A549 (cell line): ENCODE data around the gene KIF3A.

Experiments
- BHLHE40 ChIP-seq: IDR thresholded peaks from 2 replicates; pipeline ENCODE4 v1.6.1; 2012; ENCODE audit warnings: low read depth, low read length, inconsistent platforms
- EP300 ChIP-seq, 2 experiments: fragments of >200 bp; sonication (Bioruptor Twin); formaldehyde crosslinking; IDR thresholded peaks; 2 replicates in 1 of 2; 3 replicates in 1 of 2; pipeline ENCODE4 v1.6.1; 2016 to 2017
- JUN ChIP-seq, 2 experiments: fragments of >200 bp; sonication (Bioruptor Twin); formaldehyde crosslinking; IDR thresholded peaks; 2 replicates in 1 of 2; 3 replicates in 1 of 2; pipeline ENCODE4 v1.6.1; 2016 to 2017
- TF ChIP-seq, protein P1 (sequence below): IDR thresholded peaks from 2 replicates; pipeline ENCODE4 v1.6.1; 2012; ENCODE audit warnings: low read depth, borderline replicate concordance

DNA sequence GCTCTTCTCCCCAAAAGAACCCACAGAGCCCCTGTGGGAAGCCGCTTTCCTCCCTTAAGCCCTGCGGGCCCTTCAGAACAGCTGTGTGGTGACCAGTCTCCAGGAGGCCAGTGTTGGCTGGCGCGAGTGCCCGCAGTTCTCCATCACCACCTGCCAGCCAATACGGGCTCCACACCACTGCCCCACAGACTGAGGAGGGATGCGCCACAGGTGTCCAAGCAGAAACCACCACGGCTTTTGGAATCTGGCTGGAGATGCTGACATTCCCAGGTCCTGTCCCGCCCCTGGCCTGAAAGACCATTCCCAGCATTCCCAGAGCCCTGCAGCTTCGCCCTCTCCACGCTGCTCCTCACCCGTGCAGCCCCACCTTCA is 22.7 kb upstream of the KIF3A start:
- TF ChIP-seq, protein P1, sequence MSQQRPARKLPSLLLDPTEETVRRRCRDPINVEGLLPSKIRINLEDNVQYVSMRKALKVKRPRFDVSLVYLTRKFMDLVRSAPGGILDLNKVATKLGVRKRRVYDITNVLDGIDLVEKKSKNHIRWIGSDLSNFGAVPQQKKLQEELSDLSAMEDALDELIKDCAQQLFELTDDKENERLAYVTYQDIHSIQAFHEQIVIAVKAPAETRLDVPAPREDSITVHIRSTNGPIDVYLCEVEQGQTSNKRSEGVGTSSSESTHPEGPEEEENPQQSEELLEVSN = no peak
- no peak for TF ChIP-seq JUN (IDR thresholded peaks at IDR 0.05)
- TF ChIP-seq EP300 (IDR thresholded peaks at IDR 0.05) = no peak
- TF ChIP-seq BHLHE40 = no peak
